COLO829 (cell line): ENCODE results near the gene CRAT.

Experiments
- DNase-seq: peaks from one replicate; pipeline ENCODE4 v3.0.0; 2012; ENCODE audit warnings: low spot score

CRAT gene

DNA sequence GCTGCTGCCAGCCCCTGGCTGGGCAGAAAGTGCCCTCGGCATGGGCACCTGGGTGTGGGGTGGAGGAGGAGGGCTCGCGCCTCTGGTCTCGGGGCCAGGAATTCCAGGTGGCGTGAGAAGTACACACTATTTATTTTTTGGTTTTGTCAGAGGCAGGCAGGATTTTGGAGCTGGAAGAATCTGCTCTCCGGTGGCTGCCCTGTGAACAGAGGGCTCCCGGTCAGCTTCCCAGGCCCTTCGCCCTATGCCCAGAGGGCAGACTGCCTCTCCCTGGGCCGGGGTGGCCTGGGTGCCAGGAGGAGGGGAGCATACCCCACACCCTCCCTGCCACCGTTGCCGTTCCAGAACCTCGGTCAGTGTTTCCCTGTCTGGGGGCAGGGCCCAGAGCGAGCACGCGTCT lies 21.3 kb downstream of the CRAT start:
- DNase-seq, result no peak

GRCh38 chr9:129084087-129084486 lies 26.5 kb downstream of the CRAT start:
- no peak for DNase-seq

DNA sequence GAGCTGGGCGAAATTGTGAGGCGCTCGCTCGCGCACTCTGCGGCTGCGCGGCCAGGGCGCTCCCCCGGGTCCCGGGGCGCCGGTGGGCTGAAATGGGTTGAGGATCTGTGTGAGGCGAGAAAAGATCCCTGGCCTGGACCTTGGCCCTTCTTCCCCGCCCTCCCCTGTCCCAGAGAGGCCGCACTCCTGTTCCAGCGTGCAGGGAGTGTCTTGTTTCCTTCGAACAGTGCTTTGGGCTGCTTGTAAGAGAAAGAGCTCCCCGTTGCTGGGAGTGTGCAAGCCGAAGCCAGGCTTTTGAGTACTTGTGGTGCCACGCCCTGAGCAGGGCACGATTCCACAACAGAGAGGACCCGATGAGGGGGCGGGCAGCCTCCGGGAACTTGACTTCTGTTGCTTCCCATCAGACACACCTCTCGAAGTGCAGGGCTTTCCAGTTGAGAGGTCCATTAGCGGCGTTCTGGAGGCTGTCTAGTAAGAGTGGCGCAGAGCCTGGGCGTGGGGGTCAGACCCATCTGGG lies 29.1 kb downstream of the CRAT start:
- DNase-seq, result peak; percentile 91

- DNase-seq, result peak; percentile 99
Measured at GRCh38 chr9:129080601-129081387, 29.8 kb downstream of the CRAT start, which contains the start of gene DOLPP1. Gene DOLPP1, plus strand, starts transcription at chr9:129081111. Its CDS starts 21 bp downstream, at chr9:129081132.

DNA sequence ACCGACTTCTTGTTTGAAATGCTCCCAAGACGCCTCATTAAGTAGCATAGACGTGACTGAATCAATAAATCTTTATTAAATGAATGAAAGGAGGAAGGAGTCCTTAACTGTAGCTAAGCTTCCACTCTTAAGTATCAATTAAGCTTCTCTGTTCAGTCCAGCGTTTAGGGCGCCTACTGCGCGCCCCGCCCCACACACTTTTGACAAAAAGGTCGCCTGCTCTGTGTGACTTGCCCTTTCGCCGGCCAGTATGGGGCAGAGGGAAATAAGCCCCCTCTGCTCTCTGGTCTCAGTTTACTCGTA lies 30.3 kb downstream of the CRAT start:
- no peak for DNase-seq

- no peak for DNase-seq
Measured at GRCh38 chr9:129079829-129080228, 30.8 kb downstream of the CRAT start.

- no peak for DNase-seq
Measured at GRCh38 chr9:129078691-129079503, 31.7 kb downstream of the CRAT start.

DNA sequence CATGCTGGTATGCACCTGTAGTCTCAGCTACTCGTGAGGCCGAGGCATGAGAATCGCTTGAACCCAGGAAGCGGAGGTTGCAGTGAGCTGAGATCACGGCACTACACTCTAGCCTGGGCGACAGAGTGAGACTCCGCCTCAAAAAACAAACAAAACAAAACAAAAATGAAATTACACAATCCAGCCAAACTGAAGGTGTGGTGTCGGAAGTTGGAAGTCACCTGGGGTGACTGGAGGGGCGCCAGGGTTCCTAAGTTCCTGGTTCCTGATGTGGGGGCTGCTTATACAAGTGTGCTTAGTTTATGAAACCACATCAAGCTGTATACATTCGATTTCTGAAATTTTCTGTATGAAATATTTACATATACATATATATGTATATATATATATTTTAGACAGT lies 33.4 kb downstream of the CRAT start:
- no peak for DNase-seq

GRCh38 chr9:129076640-129077037 lies 34.0 kb downstream of the CRAT start:
- DNase-seq, result no peak

- DNase-seq, result no peak
Measured at GRCh38 chr9:129075996-129076639, 34.5 kb downstream of the CRAT start.

GRCh38 chr9:129074106-129074505 lies 36.5 kb downstream of the CRAT start:
- DNase-seq, result no peak

DNA sequence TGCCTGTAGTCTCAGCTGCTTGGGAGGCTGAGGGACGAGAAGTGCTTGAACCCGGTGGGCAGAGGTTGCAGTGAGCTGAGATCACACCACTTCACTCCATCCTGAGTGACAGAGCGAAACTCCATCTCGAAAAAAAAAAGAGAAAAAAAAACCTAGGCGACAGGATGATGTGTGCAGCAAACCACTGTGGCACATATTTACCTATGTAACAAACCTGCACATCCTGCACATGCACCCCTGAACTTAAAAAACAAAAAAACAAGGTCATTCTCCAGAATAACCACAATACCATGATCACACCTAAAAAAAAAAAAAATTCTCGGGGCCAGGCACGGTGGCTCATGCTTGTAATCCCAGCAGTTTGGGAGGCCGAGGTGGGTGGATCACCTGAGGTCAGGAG lies 37.2 kb downstream of the CRAT start:
- DNase-seq, result no peak

GRCh38 chr9:129072171-129072570 lies 38.4 kb downstream of the CRAT start:
- DNase-seq, result no peak

DNA sequence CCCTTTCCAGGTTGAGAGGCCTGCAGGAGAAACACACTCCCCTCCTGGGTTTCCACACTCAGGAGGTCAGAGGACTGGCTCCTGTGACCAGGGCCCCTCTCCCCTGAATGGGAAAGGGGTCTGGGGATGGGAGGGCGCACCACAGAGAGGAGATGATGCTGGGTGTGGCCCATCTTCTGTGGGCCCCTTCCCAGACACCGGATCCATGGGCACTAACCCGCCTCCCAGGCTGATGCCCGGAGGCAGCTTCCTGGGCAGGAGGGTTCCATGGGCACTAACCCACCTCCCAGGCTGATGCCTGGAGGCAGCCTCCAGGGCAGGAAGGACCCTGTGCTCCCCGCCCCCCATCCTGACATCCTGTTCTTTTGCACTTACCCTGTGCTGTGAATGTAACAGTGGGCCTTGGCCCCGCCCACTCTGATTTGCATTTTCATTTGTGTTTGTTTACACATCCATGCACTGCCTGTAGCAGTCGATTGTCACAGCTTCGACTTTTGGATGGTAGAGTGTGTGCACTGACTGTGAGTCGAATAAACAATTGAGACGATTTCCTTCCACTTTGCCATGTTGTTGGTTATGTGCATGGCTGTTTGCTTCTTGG lies 39.0 kb downstream of the CRAT start:
- DNase-seq, result no peak

DNA sequence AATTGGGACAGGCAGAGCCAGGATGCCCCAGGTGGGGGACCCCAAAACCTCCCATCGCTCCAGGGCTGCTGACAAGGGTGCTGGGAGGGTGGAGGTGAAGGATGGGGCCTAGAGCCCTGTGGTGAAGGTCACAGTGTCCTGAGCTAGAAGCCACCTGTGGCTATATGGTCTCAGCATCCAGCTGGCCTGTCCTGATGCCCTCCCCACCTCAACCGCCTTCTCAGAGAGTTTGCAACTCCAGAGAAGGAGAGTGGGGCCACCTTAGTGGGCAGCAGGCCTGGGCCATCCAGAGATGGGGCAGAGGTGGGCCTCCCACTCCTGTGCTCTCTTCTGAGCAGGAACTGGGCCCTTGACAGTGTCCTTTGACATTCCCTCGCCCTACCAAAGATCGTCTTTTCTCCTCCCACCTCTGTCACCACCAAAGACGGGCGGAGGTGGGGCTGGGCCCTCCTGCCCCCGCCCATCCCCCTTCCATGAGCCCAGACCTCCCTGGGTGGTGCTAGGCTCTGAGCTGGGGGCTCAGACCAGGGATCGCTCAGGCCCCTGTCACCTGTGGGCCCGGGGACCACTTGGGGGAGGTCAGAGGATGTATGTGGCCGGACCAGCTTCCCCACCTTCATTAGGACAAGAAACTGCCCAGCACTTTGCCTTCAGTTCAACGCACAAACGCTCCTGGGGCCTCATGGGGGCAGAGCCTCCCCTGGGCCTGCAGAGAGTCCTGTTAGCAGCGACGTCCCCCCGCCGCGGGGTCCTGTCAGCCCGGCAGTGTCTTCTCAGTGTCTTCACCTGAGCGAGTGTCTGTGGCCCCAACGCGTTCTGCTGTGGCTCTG lies 39.7 kb downstream of the CRAT start:
- no peak for DNase-seq

DNA sequence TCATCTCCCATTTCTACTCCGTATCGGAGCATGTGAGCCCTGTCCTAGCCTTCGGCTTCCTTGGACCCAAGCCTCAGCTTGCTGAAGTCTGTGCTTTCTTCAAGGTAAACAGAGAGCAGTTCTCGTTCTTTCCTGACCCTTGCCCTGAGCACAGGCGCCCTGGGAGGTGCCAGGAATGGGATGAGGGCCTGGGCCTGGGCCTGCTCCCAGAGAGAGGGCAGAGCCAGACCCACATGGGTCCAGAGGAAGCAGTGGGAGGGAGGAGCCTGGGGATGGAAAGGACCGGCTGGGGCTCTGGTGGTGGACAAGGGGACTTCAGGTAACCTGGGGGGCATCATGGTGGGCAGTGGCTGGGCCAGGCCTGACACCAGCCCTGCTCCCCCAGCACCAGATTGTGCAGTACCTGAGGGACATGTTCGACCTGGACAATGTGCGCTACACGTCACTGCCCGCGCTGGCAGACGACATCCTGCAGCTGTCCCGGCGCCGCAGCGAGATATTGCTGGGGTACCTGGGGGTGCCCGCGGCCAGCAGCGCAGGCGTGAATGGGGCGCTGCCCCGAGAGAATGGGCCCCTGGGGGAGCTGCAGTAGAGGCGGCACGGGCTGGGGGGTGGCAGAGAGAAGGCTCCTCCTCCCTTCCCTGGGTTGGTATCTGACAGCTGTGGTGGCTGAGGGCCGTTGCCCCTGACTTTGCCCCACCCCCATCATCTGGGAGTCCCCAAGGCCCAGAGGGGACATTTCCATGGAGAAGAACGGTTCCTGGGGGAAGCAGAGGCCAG lies 40.5 kb downstream of the CRAT start:
- DNase-seq, result no peak

DNA sequence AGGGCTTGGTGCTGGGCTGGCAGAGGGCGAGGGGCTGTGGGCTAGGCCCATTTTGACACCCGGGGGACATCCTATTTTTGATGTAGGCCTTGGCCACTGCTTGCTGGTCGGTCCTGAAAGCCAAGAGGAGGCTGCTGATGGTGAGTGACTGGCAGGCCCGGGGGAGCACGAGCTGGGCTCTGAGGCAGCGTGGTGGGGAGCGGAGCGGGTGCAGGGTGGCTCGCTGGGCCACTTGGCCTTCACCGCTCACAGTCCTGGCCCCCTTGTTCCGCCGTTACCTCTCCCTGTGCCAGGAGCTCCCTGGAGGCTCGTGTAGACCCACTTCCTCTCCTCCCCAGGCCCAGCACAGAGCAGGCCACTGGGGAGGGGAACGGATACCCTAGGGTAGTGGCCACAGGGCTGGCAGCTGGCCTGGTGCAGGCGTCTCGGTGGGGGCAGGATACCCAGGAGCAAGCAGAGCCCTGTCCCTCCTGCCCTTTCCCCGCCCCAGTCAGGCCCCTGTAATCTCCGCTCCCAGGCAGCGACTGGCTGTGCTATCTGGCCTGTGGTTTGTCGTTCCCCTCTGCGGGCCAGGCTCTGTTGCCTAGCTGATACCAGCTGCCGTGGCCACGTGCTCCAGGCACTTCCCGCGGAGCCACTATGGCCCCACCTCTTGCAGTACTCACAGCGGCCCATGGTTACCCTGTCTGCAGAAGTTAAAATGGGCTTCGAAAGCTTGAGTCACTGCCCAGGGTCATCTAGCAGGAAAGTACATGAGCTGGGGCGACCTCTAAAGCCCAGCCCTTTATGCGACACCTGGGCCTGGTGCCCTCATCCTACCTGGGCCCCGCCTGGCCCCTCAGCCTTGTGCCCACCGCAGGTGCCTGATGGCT lies 41.4 kb downstream of the CRAT start:
- DNase-seq, result no peak

GRCh38 chr9:129068110-129068509 lies 42.5 kb downstream of the CRAT start:
- no peak for DNase-seq

DNA sequence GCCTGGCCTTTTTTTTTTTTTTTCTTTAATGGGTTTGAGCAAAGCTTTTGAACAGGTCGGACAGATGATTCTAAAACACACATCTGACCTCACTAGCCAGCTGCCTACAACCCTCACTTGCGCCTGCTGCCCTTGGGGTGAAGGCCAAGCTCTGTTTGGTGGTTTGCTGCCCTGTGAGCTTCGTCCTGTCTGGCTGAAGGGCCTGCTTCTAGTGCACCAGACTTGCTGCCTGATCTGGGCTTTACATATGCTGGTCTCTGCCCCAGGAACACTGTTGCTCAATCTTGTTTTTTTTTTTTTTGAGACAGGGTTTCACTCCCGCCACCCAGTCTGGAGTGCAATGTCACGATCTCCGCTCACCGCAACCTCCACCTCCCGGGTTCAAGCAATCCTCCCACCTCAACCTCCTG lies 46.1 kb downstream of the CRAT start:
- no peak for DNase-seq

DNA sequence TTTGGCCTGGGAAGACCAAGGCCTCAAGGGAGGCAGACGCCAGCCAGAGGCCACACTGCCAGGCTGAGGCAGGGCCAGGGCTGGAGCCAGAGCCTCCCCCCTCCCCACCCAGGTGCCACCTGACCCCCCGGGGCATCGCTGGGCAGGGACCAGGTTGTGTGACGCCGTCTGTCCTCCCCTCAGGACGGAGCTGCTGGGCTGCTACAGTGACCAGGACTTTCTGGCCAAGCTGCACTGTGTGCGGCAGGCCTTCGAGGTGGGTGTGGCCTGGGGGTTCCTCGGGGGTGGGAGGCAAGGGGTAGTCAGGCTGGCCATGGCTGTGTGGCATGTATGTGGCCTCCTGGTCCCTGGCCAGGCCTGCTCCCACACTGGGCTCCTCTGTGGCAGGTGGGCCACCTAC lies 47.5 kb downstream of the CRAT start:
- no peak for DNase-seq
